H1 (cell line): ENCODE results near the gene PDIA5. TPM values are rescaled to one million over a fixed set of nuclear protein-coding genes. Genes with fewer than 3 reads are reported as not detected.

Experiments used
- EP300 ChIP-seq, 2 experiments: IDR thresholded peaks; 1 replicate in 1 of 2; 2 replicates in 1 of 2; pipeline ENCODE4 v1.6.1; 2011 to 2012; ENCODE audit warnings: low read depth in 2 of 2, low read length in 2 of 2, mild to moderate bottlenecking in 2 of 2, borderline replicate concordance in 1 of 2, inconsistent platforms in 1 of 2, moderate library complexity in 1 of 2
- JUN ChIP-seq: IDR thresholded peaks from 2 replicates; pipeline ENCODE4 v1.6.1; 2011; ENCODE audit warnings: low read depth, mild to moderate bottlenecking, improper control_type of control experiment, low read length
- MAFK ChIP-seq: IDR thresholded peaks from 2 replicates; pipeline ENCODE4 v1.6.1; 2012; ENCODE audit warnings: low read depth, mild to moderate bottlenecking, improper control_type of control experiment, low read length
- SAP30 ChIP-seq: fragments of 300-600 bp; sonication (generic); IDR thresholded peaks from 2 replicates; pipeline ENCODE4 v1.7.1; 2012; ENCODE audit warnings: low read length, moderate library complexity, mild to moderate bottlenecking, inconsistent platforms; ENCODE audit not compliant: insufficient read depth, insufficient replicate concordance
- SIRT6 ChIP-seq: IDR thresholded peaks from one replicate; pipeline ENCODE4 v1.7.1; 2012; ENCODE audit warnings: low read length, inconsistent platforms
- SP4 ChIP-seq: IDR thresholded peaks from 2 replicates; pipeline ENCODE4 v1.6.1; 2012; ENCODE audit warnings: low read length, inconsistent platforms
- TAF7 ChIP-seq: optimal IDR thresholded peaks from 2 replicates; pipeline ENCODE3; 2011; ENCODE audit warnings: low read depth, mild to moderate bottlenecking, inconsistent platforms, low read length, moderate library complexity, borderline replicate concordance
- polyA plus RNA-seq, 7 experiments: library from polyadenylated mRNA; depleted of rRNA in 3 of 7; stranded (reverse) in 5 of 7; unstranded in 2 of 7; fragments of >200 nt in 5 of 7; fragments of 200-250 nt in 2 of 7; gene quantifications; 1 replicate in 5 of 7; 2 replicates in 1 of 7; 4 replicates in 1 of 7; pipeline versions ENCODE4 v1.2.1 to v1.2.3, GENCODE V29; 2011 to 2013; ENCODE audit warnings: missing spikeins in 2 of 7, mixed read lengths in 2 of 7
- total RNA-seq: library from RNA; stranded (reverse); fragmentation: NEBNext Ultra II Directional; extraction: Animal tissue kit (Norgen Biotek cat#: 25700); gene quantifications from 2 replicates; pipeline ENCODE4 v1.2.1, GENCODE V29; 2021

The PDIA5 gene
- total and polyA plus RNA-seq, 2 of the 8 experiments (the other 6 are each of a cell fraction or from before 2014, with no cell fraction given): 18.2 to 32.8 TPM

DNA sequence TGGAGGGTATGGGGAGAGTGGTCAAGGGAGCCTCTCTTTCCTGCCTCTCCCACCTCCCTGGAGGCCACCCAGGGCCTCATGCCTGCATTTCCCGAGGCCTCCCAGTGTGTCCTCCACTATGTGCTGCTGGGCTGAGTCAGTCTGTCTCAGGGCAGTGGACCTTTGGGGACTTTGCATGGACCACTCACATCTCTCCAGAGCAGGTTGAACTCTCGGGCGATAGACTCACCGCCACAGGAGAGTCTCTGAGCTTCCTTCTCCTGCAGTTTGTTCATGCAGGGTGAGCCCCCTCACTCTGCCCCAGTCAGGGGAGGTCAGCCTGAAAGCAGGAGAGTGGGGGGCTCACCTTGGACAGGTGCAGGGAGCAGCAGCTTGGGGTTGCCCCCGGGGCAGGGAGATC lies 74.5 kb downstream of the PDIA5 start (continued):
- TF ChIP-seq TAF7: no peak
- no peak for TF ChIP-seq MAFK
- no peak for TF ChIP-seq EP300 (IDR thresholded peaks at IDR 0.05; ENCODE audit: borderline replicate concordance in 1 of 2, low read depth in 2 of 2, low read length in 2 of 2)
- TF ChIP-seq SAP30: no peak
- no peak for TF ChIP-seq JUN
- TF ChIP-seq SIRT6: no peak
- TF ChIP-seq SP4: no peak
